SH-SY5Y (cell line): ENCODE measurements around the gene HMCES.

ENCODE experiments used
- GATA2 ChIP-seq: IDR thresholded peaks from 2 replicates; pipeline ENCODE4 v1.6.1; 2011; ENCODE audit warnings: mild to moderate bottlenecking, low read depth, low read length
- GATA3 ChIP-seq: IDR thresholded peaks from 2 replicates; pipeline ENCODE4 v1.6.1; 2011; ENCODE audit warnings: low read depth, mild to moderate bottlenecking, low read length, moderate library complexity

DNA sequence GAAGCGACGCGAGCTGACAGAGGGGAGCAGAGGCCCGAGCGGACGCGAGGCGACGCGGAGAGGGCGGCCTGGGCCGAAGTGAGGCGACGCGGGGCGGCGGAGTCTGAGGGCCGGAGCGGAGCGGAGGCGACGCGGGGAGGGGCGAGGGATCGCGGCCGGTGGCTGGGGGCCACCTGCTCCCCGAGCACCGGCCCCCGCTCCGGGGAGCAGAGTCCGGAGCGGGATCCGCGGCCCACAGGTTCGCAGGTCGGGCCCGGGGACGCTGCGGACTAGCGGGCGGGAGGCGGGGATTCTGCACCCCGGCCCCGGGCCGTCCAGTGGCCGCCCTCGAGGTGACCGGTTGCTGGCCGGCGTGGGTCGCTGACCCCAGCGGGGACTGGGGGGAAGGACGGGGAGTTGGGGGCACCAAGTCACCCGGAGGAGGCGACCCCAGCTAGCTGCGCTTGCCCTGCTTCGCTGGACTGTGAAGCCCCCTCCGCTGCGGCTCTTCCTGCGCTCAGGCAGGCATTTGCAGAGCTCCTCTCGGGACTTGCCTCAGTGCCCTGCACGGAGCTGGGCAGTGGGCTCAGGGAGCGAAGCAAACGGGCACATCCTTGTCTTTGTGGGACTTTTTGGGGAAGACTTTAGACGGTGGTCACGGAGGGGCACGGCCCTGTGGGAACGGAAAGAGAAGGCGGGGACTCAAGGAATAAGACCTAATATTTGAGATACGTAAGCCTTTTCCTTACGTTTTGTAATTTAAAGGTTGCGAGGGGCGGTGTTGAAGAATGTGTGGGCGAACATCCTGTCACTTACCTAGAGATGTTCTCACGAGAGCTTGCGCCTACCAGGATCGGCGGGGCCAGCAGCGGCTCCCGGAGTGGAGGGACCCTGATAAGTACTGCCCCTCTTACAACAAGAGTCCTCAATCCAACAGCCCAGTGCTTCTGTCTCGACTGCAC lies 566 bp downstream of the HMCES start:
- TF ChIP-seq GATA2, result no peak
- TF ChIP-seq GATA3, result no peak
